ENCODE results near the gene KIF6.

DNA sequence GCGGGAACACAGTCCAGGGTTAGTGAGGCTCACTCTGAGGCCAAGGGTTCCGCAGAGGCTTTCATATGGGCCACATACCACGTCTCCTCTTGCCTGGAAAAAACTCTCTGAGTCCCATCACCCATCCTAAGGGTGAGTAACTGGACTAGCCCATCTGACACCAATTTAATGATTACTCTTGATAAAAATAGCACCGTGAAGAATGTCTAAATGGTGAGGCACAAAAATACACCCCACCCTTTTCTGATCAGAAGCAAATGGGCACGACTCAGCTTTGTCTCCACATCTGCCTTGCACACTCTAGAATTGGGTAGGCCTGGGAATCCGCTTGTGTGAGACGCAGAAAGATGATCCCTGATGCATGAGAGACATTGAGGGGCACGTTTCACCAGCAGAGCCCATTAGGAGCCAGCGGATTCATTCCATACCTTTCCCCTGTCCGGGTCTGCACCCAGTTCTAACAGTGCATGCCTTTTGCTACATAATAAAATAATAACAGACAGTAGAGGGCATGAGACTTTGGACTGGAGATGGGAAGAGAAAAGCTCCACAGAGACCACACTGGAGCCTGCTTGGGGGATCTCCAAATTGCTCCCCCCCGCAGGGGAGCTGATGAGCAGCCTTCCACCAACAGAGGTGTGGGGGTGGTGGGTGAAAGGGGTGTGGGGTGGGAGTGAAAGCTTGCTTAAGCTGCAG, 292.7 kb downstream of the KIF6 start:
- TF ChIP-seq, protein P1, sequence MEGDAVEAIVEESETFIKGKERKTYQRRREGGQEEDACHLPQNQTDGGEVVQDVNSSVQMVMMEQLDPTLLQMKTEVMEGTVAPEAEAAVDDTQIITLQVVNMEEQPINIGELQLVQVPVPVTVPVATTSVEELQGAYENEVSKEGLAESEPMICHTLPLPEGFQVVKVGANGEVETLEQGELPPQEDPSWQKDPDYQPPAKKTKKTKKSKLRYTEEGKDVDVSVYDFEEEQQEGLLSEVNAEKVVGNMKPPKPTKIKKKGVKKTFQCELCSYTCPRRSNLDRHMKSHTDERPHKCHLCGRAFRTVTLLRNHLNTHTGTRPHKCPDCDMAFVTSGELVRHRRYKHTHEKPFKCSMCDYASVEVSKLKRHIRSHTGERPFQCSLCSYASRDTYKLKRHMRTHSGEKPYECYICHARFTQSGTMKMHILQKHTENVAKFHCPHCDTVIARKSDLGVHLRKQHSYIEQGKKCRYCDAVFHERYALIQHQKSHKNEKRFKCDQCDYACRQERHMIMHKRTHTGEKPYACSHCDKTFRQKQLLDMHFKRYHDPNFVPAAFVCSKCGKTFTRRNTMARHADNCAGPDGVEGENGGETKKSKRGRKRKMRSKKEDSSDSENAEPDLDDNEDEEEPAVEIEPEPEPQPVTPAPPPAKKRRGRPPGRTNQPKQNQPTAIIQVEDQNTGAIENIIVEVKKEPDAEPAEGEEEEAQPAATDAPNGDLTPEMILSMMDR (IDR thresholded peaks at IDR 0.05) = no peak
- TF ChIP-seq POLR2AphosphoS5 (IDR thresholded peaks at IDR 0.05; ENCODE audit: low read depth, low read length) (no peak), SIN3A (IDR thresholded peaks at IDR 0.05; ENCODE audit: borderline replicate concordance, insufficient read depth, low read depth, low read length) (no peak), TCF7L2 (IDR thresholded peaks at IDR 0.05; ENCODE audit: low read depth, low read length) (no peak)
- TF ChIP-seq, protein P2, sequence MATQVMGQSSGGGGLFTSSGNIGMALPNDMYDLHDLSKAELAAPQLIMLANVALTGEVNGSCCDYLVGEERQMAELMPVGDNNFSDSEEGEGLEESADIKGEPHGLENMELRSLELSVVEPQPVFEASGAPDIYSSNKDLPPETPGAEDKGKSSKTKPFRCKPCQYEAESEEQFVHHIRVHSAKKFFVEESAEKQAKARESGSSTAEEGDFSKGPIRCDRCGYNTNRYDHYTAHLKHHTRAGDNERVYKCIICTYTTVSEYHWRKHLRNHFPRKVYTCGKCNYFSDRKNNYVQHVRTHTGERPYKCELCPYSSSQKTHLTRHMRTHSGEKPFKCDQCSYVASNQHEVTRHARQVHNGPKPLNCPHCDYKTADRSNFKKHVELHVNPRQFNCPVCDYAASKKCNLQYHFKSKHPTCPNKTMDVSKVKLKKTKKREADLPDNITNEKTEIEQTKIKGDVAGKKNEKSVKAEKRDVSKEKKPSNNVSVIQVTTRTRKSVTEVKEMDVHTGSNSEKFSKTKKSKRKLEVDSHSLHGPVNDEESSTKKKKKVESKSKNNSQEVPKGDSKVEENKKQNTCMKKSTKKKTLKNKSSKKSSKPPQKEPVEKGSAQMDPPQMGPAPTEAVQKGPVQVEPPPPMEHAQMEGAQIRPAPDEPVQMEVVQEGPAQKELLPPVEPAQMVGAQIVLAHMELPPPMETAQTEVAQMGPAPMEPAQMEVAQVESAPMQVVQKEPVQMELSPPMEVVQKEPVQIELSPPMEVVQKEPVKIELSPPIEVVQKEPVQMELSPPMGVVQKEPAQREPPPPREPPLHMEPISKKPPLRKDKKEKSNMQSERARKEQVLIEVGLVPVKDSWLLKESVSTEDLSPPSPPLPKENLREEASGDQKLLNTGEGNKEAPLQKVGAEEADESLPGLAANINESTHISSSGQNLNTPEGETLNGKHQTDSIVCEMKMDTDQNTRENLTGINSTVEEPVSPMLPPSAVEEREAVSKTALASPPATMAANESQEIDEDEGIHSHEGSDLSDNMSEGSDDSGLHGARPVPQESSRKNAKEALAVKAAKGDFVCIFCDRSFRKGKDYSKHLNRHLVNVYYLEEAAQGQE (IDR thresholded peaks at IDR 0.05; ENCODE audit: insufficient read depth in 1 of 2, low read depth in 2 of 2, low read length in 1 of 2) = no peak

Measured in Panc1 (cell line).